ENCODE results near the gene OPCML. TPM values are rescaled to one million over a fixed set of nuclear protein-coding genes. Genes with fewer than 3 reads are reported as not detected.
A peak's percentile ranks its signal among the peaks of the same experiment; 100 is the strongest.

OPCML gene
- total and polyA plus RNA-seq, 2 experiments from 2014 or later: 1.2 to 4.4 TPM

DNA sequence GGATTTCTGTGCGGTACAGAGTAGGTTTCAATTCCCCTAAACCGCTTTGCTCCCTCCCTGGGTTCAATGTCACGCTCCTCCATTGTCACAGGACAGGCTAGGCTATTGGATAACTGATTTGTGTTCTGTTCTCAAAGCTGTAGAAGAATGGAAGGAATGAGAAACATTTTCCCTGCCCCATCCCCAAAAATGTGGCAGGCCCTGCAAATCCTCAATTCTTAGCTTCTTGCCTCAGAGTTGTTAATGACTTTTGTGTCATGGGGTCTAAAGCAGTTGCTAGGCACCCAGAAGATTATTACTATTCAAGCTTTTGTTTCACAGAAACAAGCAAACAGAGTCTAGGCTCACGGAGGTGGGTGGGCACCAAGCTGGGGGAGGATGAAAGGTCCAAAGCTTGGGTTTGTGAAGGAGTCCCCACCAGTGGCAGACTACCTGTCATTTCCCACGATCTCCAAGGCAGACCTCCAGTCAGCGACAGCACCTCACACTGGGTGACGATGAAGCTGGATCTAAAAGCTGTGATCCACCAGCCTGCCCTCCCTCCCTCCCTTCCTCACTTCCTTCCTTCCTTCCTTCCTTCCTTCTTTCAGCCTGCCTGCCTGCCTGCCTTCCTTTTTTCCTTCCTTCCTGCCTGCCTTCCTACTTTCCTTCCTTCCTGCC, 1080.2 kb downstream of the OPCML start:
- ATAC-seq: peak; percentile 65
- Mint-ChIP-seq H3K36me3 (ENCODE audit: low read depth) (no peaks in the 10 kb centered on the region), H3K4me1 (peaks cover 41% of the 10 kb centered on the region), H3K4me3 (peak overlapping the region; percentile 16; the same call in 1 of the 3 replicates), H3K9me3 (no peaks in the 10 kb centered on the region; the same call in 2 of the 3 replicates), H3K27ac (peak overlapping the region; percentile 39), H3K27me3 (ENCODE audit: insufficient read depth, low read depth, poor library complexity) (peaks cover 9% of the 10 kb centered on the region)
- Histone ChIP-seq H3K9me2 (ENCODE audit: insufficient read depth) (no peaks in the 10 kb centered on the region), H3K79me2 (replicated peaks; ENCODE audit: insufficient read depth) (no peaks in the 10 kb centered on the region), H2AFZ (0 out of 2 replicates have a peak overlapping the region, but pooled peaks have one; percentile 1), H3K4me3 (no peak overlapping the region), H3K27ac (ENCODE audit: low read depth) (peak overlapping the region; percentile 72), H3K27me3 (ENCODE audit: insufficient read depth) (no peaks in the 10 kb centered on the region), H3F3A (replicated peaks; ENCODE audit: low read depth) (no peaks in the 10 kb centered on the region), H3K4me1 (ENCODE audit: insufficient read depth) (peaks cover 26% of the 10 kb centered on the region), H3K4me2 (peak overlapping the region; percentile 24; the same call in 1 of the 2 replicates), H3K36me3 (ENCODE audit: insufficient read depth) (no peaks in the 10 kb centered on the region), H4K20me1 (replicated peaks; ENCODE audit: insufficient read depth) (no peaks in the 10 kb centered on the region)
- peak; percentile 61 for DNase-seq (ENCODE audit: low spot score)
- no peak for TF ChIP-seq POLR2AphosphoS5 (IDR thresholded peaks at IDR 0.05; ENCODE audit: low read depth)
- TF ChIP-seq STAT1 (IDR thresholded peaks at IDR 0.05; ENCODE audit: unreplicated experiment): no peak
- no peak for TF ChIP-seq CREB1 (CRISPR knock-in tag; IDR thresholded peaks at IDR 0.05; ENCODE audit: low read depth)
- TF ChIP-seq, protein P1, sequence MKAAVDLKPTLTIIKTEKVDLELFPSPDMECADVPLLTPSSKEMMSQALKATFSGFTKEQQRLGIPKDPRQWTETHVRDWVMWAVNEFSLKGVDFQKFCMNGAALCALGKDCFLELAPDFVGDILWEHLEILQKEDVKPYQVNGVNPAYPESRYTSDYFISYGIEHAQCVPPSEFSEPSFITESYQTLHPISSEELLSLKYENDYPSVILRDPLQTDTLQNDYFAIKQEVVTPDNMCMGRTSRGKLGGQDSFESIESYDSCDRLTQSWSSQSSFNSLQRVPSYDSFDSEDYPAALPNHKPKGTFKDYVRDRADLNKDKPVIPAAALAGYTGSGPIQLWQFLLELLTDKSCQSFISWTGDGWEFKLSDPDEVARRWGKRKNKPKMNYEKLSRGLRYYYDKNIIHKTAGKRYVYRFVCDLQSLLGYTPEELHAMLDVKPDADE (IDR thresholded peaks at IDR 0.05): no peak
- TF ChIP-seq, protein P2, sequence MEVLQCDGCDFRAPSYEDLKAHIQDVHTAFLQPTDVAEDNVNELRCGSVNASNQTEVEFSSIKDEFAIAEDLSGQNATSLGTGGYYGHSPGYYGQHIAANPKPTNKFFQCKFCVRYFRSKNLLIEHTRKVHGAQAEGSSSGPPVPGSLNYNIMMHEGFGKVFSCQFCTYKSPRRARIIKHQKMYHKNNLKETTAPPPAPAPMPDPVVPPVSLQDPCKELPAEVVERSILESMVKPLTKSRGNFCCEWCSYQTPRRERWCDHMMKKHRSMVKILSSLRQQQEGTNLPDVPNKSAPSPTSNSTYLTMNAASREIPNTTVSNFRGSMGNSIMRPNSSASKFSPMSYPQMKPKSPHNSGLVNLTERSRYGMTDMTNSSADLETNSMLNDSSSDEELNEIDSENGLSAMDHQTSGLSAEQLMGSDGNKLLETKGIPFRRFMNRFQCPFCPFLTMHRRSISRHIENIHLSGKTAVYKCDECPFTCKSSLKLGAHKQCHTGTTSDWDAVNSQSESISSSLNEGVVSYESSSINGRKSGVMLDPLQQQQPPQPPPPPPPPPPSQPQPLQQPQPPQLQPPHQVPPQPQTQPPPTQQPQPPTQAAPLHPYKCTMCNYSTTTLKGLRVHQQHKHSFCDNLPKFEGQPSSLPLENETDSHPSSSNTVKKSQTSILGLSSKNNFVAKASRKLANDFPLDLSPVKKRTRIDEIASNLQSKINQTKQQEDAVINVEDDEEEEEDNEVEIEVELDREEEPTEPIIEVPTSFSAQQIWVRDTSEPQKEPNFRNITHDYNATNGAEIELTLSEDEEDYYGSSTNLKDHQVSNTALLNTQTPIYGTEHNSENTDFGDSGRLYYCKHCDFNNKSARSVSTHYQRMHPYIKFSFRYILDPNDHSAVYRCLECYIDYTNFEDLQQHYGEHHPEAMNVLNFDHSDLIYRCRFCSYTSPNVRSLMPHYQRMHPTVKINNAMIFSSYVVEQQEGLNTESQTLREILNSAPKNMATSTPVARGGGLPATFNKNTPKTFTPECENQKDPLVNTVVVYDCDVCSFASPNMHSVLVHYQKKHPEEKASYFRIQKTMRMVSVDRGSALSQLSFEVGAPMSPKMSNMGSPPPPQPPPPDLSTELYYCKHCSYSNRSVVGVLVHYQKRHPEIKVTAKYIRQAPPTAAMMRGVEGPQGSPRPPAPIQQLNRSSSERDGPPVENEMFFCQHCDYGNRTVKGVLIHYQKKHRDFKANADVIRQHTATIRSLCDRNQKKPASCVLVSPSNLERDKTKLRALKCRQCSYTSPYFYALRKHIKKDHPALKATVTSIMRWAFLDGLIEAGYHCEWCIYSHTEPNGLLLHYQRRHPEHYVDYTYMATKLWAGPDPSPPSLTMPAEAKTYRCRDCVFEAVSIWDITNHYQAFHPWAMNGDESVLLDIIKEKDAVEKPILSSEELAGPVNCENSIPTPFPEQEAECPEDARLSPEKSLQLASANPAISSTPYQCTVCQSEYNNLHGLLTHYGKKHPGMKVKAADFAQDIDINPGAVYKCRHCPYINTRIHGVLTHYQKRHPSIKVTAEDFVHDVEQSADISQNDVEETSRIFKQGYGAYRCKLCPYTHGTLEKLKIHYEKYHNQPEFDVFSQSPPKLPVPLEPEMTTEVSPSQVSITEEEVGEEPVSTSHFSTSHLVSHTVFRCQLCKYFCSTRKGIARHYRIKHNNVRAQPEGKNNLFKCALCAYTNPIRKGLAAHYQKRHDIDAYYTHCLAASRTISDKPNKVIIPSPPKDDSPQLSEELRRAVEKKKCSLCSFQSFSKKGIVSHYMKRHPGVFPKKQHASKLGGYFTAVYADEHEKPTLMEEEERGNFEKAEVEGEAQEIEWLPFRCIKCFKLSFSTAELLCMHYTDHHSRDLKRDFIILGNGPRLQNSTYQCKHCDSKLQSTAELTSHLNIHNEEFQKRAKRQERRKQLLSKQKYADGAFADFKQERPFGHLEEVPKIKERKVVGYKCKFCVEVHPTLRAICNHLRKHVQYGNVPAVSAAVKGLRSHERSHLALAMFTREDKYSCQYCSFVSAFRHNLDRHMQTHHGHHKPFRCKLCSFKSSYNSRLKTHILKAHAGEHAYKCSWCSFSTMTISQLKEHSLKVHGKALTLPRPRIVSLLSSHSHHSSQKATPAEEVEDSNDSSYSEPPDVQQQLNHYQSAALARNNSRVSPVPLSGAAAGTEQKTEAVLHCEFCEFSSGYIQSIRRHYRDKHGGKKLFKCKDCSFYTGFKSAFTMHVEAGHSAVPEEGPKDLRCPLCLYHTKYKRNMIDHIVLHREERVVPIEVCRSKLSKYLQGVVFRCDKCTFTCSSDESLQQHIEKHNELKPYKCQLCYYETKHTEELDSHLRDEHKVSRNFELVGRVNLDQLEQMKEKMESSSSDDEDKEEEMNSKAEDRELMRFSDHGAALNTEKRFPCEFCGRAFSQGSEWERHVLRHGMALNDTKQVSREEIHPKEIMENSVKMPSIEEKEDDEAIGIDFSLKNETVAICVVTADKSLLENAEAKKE (CRISPR knock-in tag; IDR thresholded peaks at IDR 0.05): no peak
- TF ChIP-seq EZH2 (IDR thresholded peaks at IDR 0.05; ENCODE audit: low read depth, unreplicated experiment): no peak
- TF ChIP-seq JUNB (IDR thresholded peaks at IDR 0.05; ENCODE audit: unreplicated experiment): no peak
- TF ChIP-seq NANOG (IDR thresholded peaks at IDR 0.05; ENCODE audit: borderline replicate concordance): no peak
- no peak for TF ChIP-seq EZH2phosphoT487 (IDR thresholded peaks at IDR 0.05; ENCODE audit: unreplicated experiment)
- no peak for TF ChIP-seq ZNF114 (CRISPR knock-in tag; IDR thresholded peaks at IDR 0.05)
- TF ChIP-seq ZNF331 (CRISPR knock-in tag; IDR thresholded peaks at IDR 0.05; ENCODE audit: low read depth): no peak
- TF ChIP-seq, protein P3, sequence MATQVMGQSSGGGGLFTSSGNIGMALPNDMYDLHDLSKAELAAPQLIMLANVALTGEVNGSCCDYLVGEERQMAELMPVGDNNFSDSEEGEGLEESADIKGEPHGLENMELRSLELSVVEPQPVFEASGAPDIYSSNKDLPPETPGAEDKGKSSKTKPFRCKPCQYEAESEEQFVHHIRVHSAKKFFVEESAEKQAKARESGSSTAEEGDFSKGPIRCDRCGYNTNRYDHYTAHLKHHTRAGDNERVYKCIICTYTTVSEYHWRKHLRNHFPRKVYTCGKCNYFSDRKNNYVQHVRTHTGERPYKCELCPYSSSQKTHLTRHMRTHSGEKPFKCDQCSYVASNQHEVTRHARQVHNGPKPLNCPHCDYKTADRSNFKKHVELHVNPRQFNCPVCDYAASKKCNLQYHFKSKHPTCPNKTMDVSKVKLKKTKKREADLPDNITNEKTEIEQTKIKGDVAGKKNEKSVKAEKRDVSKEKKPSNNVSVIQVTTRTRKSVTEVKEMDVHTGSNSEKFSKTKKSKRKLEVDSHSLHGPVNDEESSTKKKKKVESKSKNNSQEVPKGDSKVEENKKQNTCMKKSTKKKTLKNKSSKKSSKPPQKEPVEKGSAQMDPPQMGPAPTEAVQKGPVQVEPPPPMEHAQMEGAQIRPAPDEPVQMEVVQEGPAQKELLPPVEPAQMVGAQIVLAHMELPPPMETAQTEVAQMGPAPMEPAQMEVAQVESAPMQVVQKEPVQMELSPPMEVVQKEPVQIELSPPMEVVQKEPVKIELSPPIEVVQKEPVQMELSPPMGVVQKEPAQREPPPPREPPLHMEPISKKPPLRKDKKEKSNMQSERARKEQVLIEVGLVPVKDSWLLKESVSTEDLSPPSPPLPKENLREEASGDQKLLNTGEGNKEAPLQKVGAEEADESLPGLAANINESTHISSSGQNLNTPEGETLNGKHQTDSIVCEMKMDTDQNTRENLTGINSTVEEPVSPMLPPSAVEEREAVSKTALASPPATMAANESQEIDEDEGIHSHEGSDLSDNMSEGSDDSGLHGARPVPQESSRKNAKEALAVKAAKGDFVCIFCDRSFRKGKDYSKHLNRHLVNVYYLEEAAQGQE (IDR thresholded peaks at IDR 0.05; ENCODE audit: unreplicated experiment): no peak
- TF ChIP-seq, protein P4, sequence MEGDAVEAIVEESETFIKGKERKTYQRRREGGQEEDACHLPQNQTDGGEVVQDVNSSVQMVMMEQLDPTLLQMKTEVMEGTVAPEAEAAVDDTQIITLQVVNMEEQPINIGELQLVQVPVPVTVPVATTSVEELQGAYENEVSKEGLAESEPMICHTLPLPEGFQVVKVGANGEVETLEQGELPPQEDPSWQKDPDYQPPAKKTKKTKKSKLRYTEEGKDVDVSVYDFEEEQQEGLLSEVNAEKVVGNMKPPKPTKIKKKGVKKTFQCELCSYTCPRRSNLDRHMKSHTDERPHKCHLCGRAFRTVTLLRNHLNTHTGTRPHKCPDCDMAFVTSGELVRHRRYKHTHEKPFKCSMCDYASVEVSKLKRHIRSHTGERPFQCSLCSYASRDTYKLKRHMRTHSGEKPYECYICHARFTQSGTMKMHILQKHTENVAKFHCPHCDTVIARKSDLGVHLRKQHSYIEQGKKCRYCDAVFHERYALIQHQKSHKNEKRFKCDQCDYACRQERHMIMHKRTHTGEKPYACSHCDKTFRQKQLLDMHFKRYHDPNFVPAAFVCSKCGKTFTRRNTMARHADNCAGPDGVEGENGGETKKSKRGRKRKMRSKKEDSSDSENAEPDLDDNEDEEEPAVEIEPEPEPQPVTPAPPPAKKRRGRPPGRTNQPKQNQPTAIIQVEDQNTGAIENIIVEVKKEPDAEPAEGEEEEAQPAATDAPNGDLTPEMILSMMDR (conservative IDR thresholded peaks at IDR 0.05; ENCODE audit: low read depth in 2 of 2): no peak

Measured in GM23338 (cell line).